GM19324 (cell line): Measurements from ENCODE around the gene TMEM179.

Source experiments
- ATAC-seq: cut with Tn5 transposase; IDR thresholded peaks from one replicate; pipeline ENCODE4 v1.9.1; 2021; ENCODE audit warnings: mild to moderate bottlenecking, moderate library complexity; ENCODE audit not compliant: unreplicated experiment, low FRiP score

Gene TMEM179

DNA sequence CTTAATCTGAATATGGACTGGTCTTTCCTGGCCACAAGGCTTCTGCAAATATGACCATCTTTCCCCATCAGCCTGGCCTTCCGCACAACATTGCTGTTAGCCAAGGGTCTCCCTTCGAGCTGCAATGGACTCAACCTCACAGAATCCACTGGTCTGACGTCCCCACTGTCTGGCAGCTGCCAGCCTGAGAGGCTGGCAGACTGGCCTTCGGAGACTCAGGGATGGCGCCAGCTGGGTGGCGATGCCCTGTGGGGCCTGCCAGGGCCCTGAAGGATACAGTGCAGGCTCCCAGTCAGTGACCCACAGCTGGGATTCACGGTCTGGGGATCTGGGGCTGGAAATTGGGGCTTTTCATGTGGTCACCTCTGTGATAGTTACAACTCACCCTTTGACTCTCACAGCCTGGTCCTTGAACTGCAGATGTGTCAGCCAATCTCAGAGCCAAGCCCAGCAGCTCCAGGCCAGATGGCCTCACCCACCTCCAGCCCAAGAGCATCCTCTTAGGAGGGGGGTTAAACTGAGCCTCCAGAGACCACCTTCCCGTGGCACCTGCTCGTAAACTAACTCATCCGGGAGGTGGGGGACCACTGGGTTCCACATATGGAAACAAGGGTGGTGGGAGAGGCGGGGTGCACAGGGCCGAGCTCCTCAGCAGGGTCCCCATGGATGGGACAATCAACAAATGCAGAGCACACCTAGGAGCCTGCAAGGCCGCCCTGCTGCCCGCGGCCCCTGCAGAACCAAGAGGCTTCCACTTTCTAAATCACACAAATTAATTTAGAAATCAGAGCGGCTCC is 46.1 kb downstream of the TMEM179 start:
- ATAC-seq: no peak

GRCh38 chr14:104557766-104558165 is 46.8 kb downstream of the TMEM179 start:
- ATAC-seq: no peak

- no peak for ATAC-seq
Measured at GRCh38 chr14:104557086-104557485, 47.5 kb downstream of the TMEM179 start.

DNA sequence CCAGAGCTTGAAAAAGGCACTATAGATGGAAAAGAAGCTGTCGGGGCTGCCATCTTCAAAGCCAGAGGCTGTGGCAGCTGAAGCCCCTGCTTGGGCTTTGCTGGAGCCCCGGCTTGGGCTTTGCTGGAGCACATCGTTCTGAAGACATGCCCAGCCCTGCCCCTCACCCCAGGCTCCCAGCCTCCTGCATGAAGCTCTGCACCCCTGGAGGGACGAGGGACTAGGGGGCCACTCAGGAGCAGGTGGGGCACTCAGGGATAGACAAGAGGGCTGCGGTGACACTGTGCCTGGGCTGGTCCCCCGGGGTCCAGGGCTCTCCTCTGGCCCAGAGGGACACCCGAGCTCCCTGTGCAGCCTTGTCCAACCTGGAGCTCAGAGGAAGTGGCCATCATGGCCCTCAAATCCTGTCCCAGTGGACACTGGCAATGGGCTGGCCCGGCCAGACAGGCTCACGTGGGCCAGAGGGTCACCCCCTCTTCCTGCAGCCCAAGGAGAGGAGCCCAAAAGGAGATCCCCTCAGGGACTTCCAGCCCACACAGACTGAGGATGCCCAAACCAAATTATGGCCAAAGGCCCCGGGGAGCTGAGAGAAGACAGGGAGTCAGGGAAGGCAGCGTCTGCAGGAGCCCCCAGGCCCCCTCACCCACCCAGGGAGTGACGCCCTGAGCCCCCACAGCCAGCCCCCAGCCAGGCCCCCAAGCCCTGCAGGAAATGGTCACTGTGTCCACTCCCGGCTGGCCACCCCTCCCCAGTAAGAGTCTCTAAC is 48.1 kb downstream of the TMEM179 start:
- no peak for ATAC-seq

GRCh38 chr14:104555430-104556255 is 48.9 kb downstream of the TMEM179 start:
- no peak for ATAC-seq

DNA sequence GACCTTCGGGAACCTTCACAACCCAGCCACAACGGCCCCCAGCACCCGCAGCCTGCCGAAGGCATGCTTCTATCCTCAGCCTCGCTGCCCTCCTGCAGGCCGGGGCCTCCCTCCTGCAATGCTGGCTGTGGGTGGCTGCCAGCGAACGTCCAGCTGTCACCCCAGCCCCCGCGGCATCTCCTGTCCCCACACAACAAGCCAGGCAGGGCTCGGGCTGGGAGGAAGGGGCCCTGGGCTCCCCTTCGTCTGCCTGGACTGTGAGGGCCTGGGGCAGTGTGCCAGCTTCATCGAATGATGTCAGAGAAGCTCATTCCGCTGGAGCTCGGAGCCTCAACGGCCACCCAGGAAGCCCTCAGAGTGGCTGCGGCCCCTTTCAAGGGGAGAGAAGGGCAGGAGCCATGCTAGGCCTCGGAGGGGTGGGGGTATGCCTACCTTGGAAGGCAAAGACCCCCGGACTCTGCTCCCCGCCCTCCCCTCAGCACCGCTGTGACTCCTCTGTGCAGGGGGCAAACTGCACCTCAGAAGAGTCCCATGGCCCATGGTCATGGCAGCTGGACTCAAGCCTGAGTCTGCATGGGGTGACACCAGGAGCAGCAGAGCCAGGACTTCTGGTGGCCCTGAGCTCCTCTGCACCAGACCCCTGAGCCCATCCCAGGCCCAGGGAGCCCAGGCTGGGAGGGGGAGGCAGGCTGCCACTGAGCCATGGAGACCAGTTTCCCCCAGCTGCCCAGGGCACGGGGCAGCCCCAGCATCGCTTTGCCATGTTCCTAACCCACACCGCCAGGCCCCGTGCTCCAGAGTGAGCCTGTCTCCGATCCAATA is 49.8 kb downstream of the TMEM179 start:
- ATAC-seq: no peak

GRCh38 chr14:104554088-104554607 is 50.4 kb downstream of the TMEM179 start:
- no peak for ATAC-seq

DNA sequence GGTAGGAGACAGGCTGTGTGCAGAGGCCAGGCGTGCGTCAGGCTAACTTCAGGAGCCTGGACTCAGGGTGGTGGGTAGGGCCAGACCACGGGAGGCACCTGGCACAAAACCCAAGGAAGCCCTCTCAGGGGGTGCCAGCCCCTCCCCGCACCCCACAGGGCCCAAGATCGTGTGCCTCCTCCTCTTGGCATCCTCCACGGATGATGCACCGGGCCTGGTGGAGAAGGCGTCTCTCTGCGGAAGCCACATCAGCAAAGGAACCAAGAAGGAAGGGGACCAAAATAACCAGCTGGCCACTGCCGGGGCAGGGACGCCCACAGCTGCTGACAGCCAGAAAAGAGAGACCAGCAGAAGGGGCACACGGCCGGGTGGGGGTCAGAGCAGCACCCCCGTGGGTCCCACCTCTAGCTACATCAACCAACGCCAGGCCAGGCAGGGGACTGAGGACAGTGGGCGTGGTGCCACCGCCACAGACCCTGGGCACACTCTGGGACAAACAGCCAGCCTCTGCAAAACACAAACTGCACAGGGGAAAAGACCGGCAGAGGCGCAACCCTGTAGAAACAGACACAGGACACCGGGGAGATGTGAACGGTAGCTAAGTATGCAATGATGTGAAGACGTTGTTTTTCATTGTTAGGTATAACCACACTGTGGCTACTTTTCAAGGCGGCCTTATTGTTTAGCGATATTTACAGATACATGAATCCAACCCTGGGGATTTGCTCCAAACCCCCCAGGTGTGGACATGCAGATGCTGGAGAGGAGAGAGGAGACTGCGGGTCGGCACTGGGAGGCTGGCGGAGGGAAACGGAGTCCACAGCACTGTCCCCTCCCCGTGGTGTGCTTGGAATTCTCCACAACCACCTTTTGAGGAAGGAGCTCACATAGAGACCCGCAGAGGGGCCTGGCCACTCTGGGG is 51.1 kb downstream of the TMEM179 start:
- ATAC-seq: no peak

- ATAC-seq: no peak
Measured at GRCh38 chr14:104552738-104553125, 51.8 kb downstream of the TMEM179 start.

DNA sequence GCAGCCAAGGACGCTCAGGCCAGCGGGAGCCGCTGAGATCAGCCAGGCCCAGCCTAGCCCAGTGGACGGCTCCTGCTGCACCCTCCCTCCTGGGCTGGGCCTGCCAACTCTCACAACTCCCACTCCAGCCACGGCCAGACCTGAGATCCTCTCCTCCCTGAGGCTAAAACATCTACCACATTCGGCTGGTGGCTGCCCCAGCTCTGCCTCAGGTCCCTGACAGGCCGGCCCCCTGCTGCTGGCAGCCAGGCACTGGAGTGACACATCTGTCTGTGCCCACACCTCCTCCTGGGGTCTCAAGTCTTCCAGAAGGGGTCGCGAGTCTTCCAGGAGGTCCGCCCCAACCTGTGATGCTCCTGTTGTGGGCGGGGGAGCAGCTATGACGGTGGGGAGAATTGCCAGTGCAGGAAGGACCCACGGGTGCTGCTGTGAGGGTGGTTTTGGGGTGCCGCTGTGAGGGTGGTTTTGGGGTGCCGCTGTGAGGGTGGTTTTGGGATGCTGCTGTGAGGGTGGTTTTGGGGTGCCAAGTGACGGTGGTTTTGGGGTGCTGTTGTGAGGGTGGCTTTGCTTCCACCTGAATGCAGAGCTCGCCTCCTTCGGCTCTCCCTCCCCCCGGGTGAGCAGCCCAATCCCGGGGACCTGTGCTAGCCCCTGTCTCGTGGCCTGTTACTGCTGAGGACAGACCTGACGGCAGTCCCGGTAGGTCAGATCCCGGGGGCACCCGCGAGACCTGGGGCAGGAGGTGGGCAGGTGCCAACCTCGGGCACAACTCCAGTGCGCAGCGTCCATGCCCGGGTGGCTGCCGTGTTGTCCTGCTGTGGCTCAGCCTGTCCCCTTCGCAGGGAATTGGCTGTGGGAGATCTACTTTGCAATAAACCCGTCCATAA is 52.5 kb downstream of the TMEM179 start:
- no peak for ATAC-seq

DNA sequence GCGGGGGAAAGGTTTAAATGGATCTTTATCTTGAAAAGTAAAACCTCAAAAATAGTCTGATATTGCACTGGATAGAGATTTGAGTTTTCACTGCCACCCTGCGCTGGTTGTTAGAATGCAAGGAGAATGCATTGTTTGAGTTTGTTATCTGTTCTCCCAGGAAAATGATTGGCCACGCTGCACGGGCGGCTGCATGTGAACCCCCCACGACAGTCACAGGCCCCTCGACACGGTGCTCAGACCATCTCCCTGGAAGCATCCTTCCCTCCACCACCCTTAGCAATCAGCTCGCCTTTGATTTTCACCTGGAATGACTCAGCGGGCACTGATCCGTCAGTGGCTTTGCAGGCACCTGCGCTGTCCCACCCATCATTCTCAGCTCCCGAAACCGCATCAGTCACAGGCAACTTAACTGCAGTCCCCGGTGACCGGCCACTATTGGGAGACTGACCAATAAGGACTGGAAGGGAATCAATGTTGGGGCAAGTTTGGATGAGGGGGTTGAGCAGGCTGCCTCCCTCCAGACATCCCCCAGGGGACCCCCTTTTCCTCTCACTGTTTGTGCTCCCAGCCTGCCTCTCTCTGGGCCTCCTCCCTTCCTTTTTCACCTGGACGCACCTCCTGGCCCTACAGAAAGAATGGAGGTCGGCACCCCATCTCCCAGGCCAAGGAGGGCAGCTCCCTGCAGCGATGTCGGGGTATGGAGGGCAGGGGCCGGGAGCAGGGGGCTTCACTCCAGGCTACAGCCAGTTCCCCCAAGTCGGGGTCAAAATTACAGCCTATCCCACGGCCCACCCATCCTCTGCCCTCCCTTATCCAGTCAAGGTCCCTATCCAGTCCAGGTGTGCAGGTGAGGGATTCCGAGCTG is 53.5 kb downstream of the TMEM179 start:
- ATAC-seq: no peak

- no peak for ATAC-seq
Measured at GRCh38 chr14:104550340-104550860, 54.2 kb downstream of the TMEM179 start.

DNA sequence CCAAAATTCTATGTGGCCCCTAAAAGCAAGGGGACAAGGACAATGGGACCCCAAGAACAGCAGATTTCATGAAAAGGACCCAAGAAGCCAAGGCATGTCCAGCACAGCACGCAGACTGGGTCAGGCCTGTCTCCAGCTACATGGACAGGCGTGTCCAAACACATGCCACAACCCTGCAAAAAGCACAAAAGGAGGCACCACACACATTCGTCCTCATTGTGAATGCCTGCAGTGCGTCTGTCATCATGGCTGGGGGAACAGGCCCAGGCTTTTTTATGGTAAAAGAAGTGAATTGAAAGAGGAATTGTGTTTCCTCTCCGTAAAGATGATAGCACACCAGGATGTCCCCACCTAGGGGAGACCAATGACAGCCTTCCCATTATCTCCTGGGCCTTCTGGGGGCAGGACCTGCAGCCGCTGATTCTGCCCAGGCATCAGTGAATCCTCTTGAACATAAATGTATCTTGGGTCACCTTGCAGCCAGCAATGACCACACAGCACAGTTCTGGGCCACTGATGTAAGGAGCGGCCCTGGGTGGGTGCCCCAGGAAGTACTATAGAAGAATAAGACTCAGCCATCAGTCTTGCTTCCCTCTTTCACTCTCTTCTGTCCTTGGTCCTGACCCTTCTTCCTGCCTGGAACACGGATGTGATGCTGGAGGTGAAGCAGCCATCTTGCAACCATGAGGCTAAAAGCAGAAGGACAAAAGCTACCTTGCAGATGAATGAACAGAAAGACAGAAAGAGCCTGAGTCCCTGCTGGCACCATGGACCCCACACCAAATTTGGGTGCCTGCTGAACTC is 54.8 kb downstream of the TMEM179 start:
- no peak for ATAC-seq

DNA sequence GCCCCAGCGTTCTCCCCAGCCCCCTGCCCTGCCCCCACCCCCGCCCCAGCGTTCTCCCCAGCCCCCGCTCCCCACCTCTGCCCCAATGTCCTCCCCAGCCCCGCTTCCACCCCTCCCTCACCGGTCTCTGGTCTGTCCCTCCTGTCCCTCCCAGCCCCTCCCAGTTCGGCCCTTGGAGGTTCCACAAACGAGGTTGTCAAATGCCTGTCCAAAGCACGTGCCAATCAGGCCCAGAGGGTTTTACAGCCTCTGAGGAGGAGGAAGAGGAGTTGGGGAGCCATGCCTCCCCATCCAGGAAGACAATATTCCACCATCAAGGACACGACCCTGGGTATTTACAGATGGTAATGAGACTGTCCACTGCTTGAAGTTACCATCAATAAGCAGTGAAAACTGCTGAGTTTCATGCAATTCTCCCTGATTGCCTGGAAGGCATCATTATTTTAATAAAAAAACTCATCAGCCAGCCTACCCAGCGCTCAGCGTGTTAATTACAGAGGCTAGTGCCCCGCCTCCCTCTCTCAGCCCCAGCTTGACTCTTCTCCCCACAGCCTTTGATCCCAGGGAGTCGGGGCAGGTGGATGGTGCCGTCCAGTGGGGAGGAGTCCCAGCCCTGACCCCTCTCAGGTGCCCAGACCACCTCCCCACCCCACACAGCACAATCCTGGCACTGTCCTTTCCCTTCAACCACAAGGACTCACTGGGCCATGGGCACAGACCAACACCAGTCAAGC is 55.6 kb downstream of the TMEM179 start:
- no peak for ATAC-seq

- ATAC-seq: no peak
Measured at GRCh38 chr14:104547998-104548700, 56.4 kb downstream of the TMEM179 start.
